Kidney (tissue), 14 donors: Measurements from ENCODE around the gene MAGI3. TPM values are rescaled to one million over a fixed set of nuclear protein-coding genes. Genes with fewer than 3 reads are reported as not detected.

Experiments used
- DNase-seq, 5 donors: peaks; one replicate each; pipeline ENCODE4 v3.0.0-alpha.2; 2013 to 2020
- FAIRE-seq: peaks from 2 replicates; lab custom pipeline; 2012; peaks lifted over from hg19 to GRCh38; lab: Jason Lieb, UNC
- H3K27ac ChIP-seq, 2 donors: one replicate each; pipeline ENCODE4 v1.7.0; 2013; ENCODE audit warnings: low read depth in 2 of 2, low read length in 2 of 2, inconsistent platforms in 1 of 2
- H3K27me3 ChIP-seq: one replicate; pipeline ENCODE4 v1.7.1; 2013; ENCODE audit warnings: low read length, inconsistent platforms; ENCODE audit not compliant: control insufficient read depth, insufficient read depth
- H3K36me3 ChIP-seq, 3 donors: one replicate each; pipeline versions ENCODE4 v1.7.0 to v1.7.1; 2013; ENCODE audit warnings: low read length in 3 of 3, control low read depth in 1 of 3, inconsistent platforms in 1 of 3; ENCODE audit not compliant: insufficient read depth in 3 of 3, control insufficient read depth in 2 of 3
- H3K4me1 ChIP-seq, 3 donors: one replicate each; pipeline versions ENCODE4 v1.7.0 to v1.7.1; 2013; ENCODE audit warnings: low read length in 3 of 3, inconsistent platforms in 1 of 3, low read depth in 1 of 3; ENCODE audit not compliant: control insufficient read depth in 2 of 3, insufficient read depth in 2 of 3
- H3K4me3 ChIP-seq, 3 donors: one replicate each; pipeline versions ENCODE4 v1.7.0 to v1.8.1; 2013; ENCODE audit warnings: low read length in 3 of 3, control low read depth in 1 of 3, inconsistent platforms in 1 of 3
- H3K9ac ChIP-seq, 3 donors: one replicate each; pipeline versions ENCODE4 v1.7.0 to v1.7.1; 2013; ENCODE audit warnings: low read length in 3 of 3, control low read depth in 1 of 3, inconsistent platforms in 1 of 3
- H3K9me3 ChIP-seq, 3 donors: one replicate each; pipeline versions ENCODE4 v1.7.0 to v1.7.1; 2013; ENCODE audit warnings: low read length in 3 of 3, control low read depth in 1 of 3, inconsistent platforms in 1 of 3; ENCODE audit not compliant: control insufficient read depth in 2 of 3, insufficient read depth in 1 of 3
- CTCF ChIP-seq: IDR thresholded peaks from 3 replicates; pipeline ENCODE4 v1.5.1; 2012; ENCODE audit warnings: mild to moderate bottlenecking, moderate library complexity, borderline replicate concordance; ENCODE audit not compliant: insufficient read depth; ENCODE audit errors: extremely low read depth
- intact Hi-C: fragments of 100-400 bp; cut with DNase I; formaldehyde crosslinking; loops from one replicate; pipeline ENCODE4 v1.11.1; 2022
- polyA plus RNA-seq: library from polyadenylated mRNA; stranded (reverse); fragments of 350-450 nt; fragmentation: Illumina TruSeq; extraction: RNeasy Lipid Tissue Mini Kit (QIAGEN cat#74804); gene quantifications from one replicate; pipeline ENCODE4 v1.2.3, GENCODE V29; 2014; ENCODE audit warnings: low read depth, low replicate concordance; ENCODE audit not compliant: insufficient read depth
- total RNA-seq: library from RNA; stranded (reverse); fragmentation: NEBNext Ultra II Directional; extraction: Animal tissue kit (Norgen Biotek cat#: 25700); gene quantifications from one replicate; pipeline ENCODE4 v1.2.1, GENCODE V29; 2021
- donor health status: control.
- donor health status: control.
- donor health status: control.
- donor health status: control.
- donor health status: control.
- donor health status: DM: yes; HTN: yes; CAD: no.
- donor health status: Normal renal cell carcinoma (clear cell type).

Gene MAGI3
- total and polyA plus RNA-seq, 2 donors from 2014 or later: 5.6 to 25.9 TPM

- Histone ChIP-seq H3K27me3 (no peaks in the 10 kb centered on the region), H3K36me3 (no peaks in the 10 kb centered on the region), H3K9ac (no peak overlapping the region), H3K27ac (no peak overlapping the region), H3K4me1 (no peaks in the 10 kb centered on the region), H3K9me3 (no peaks in the 10 kb centered on the region), H3K4me3 (no peak overlapping the region)
- DNase-seq: no peak
- FAIRE-seq: no peak
- intact Hi-C loops: no loop called here
- no peak for TF ChIP-seq CTCF
Observed at GRCh38 chr1:113538225-113538624, 147.9 kb downstream of the MAGI3 start.

GRCh38 chr1:113540335-113540734 is 150.0 kb downstream of the MAGI3 start:
- H3K9me3 ChIP-seq: no peaks in the 10 kb centered on the region
- no peaks in the 10 kb centered on the region for H3K36me3 ChIP-seq
- no peaks in the 10 kb centered on the region for H3K4me1 ChIP-seq
- H3K9ac ChIP-seq: no peak overlapping the region
- intact Hi-C loops: no loop called here
- no peaks in the 10 kb centered on the region for H3K27me3 ChIP-seq
- H3K4me3 ChIP-seq: no peak overlapping the region
- H3K27ac ChIP-seq: no peak overlapping the region
- TF ChIP-seq CTCF: no peak
- no peak for DNase-seq
- no peak for FAIRE-seq

- H3K36me3 ChIP-seq: no peaks in the 10 kb centered on the region
- H3K27ac ChIP-seq: no peak overlapping the region
- no peaks in the 10 kb centered on the region for H3K4me1 ChIP-seq
- no peaks in the 10 kb centered on the region for H3K27me3 ChIP-seq
- DNase-seq (no peak), FAIRE-seq (no peak)
- no peak for TF ChIP-seq CTCF
- H3K9me3 ChIP-seq: no peaks in the 10 kb centered on the region
- intact Hi-C loops: no loop called here
- H3K4me3 ChIP-seq: no peak overlapping the region
- no peak overlapping the region for H3K9ac ChIP-seq
Observed at GRCh38 chr1:113541106-113541505, 150.8 kb downstream of the MAGI3 start.

- intact Hi-C loops: no loop called here
- no peak for TF ChIP-seq CTCF
- no peak overlapping the region for H3K4me3 ChIP-seq
- H3K27me3 ChIP-seq: no peaks in the 10 kb centered on the region
- H3K9me3 ChIP-seq: no peaks in the 10 kb centered on the region
- H3K4me1 ChIP-seq: no peaks in the 10 kb centered on the region
- no peak for FAIRE-seq
- no peak for DNase-seq
- no peak overlapping the region for H3K27ac ChIP-seq
- no peaks in the 10 kb centered on the region for H3K36me3 ChIP-seq
- no peak overlapping the region for H3K9ac ChIP-seq
Observed at GRCh38 chr1:113542221-113542701, 151.9 kb downstream of the MAGI3 start.
